ENCODE data around the gene EREG. TPM values are rescaled to one million over a fixed set of nuclear protein-coding genes. Genes with fewer than 3 reads are reported as not detected.

EREG gene
- total RNA-seq, 2 experiments from 2014 or later = not detected

Other genes starting within 250 kb of the EREG start
- gene MTHFD2L, start 207.0 kb upstream of the EREG start, total RNA-seq = 1 to 10 TPM; 4.8 to 5.3 TPM
- gene EPGN, start 56.7 kb upstream of the EREG start, total RNA-seq = not detected
- gene AREG, start 80.0 kb downstream of the EREG start, total RNA-seq = 1 to 10 TPM; 1.5 to 2.1 TPM

Data from activated naive CD4-positive, alpha-beta T cell treated with anti-CD3 and anti-CD28 coated beads for 36 hours (primary cell).